Erythroblast (primary cell): Measurements from ENCODE around the gene GPI.
"Not testable (repeated sequence)": the region's sequence is repeated elsewhere in the genome, so short reads cannot be mapped to it uniquely, and the experiment has no call there.

Experiments used
- GATA1 ChIP-seq: IDR thresholded peaks from 2 replicates; pipeline ENCODE4 v1.6.1; 2011; ENCODE audit warnings: low read depth, mild to moderate bottlenecking, control low read depth, low read length, moderate library complexity
- POLR2A ChIP-seq: IDR thresholded peaks from 2 replicates; pipeline ENCODE4 v1.6.1; 2011; ENCODE audit warnings: mild to moderate bottlenecking, low read length

DNA sequence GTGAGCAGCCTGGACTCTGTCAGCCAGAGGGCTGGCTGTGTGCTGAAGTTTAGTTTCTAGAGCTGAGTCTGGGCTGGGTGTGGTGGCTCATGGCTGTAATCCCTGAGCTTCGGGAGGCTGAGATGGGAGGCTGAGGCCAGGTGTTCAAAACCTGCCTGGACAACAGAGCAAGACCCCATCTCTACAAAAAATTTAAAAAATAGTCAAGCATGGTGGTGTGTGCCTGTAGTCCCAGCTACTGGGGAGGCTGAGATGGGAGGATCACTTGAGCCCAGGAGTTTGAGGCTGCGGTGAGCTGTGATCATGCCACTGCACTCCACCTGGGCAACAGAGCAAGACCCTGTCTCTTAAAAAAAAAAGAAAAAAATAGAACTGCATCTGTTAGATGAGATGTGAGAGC is 23.7 kb downstream of the GPI start:
- not testable (repeated sequence) for TF ChIP-seq POLR2A, GATA1
